Esophagus muscularis mucosa (tissue), 3 donors: ENCODE results near the gene TPSG1.

Source experiments
- CTCF ChIP-seq, 3 experiments: fragments of 200-600 bp in 2 of 3; fragments of 450-650 bp in 1 of 3; sonication (generic) in 2 of 3; IDR thresholded peaks; one replicate each; pipeline ENCODE4 v1.5.1; 2017 to 2019; ENCODE audit warnings: antibody characterized with exemption in 3 of 3, mild to moderate bottlenecking in 2 of 3, moderate library complexity in 1 of 3
- POLR2A ChIP-seq: fragments of 450-650 bp; IDR thresholded peaks from one replicate; pipeline ENCODE4 v1.6.1; 2017; ENCODE audit warnings: antibody characterized with exemption, moderate library complexity, mild to moderate bottlenecking, low read depth
- POLR2AphosphoS5 ChIP-seq, 2 donors: sonication (generic); formaldehyde crosslinking; IDR thresholded peaks; one replicate each; pipeline ENCODE4 v1.6.1; 2017; ENCODE audit warnings: antibody characterized with exemption in 2 of 2

GRCh38 chr16:1256874-1257322, 31.8 kb upstream of the TPSG1 start:
- TF ChIP-seq CTCF (IDR thresholded peaks at IDR 0.05) (no peak), POLR2A (no peak), POLR2AphosphoS5 (IDR thresholded peaks at IDR 0.05) (no peak)
